Neural cell (in vitro differentiated cells): ENCODE measurements around the gene PLG. TPM values are rescaled to one million over a fixed set of nuclear protein-coding genes. Genes with fewer than 3 reads are reported as not detected.

Experiments used
- H2AFZ ChIP-seq: fragments of 200-600, 300-800 bp; sonication (generic), shearing (Covaris generic); 2 replicates; pipeline ENCODE4 v1.6.0; 2014; ENCODE audit warnings: low read depth, mild to moderate bottlenecking, antibody characterized with exemption, low read length, moderate library complexity
- H3F3A ChIP-seq: fragments of 200-600 bp; shearing (Covaris generic); 2 replicates; pipeline ENCODE4 v1.6.1; 2016; ENCODE audit warnings: mild to moderate bottlenecking, moderate library complexity, mixed read lengths, antibody characterized with exemption, low read length; ENCODE audit not compliant: insufficient read depth, poor library complexity, severe bottlenecking
- H3K27ac ChIP-seq: fragments of 200-600, 300-800 bp; sonication (generic), shearing (Covaris generic); 2 replicates; pipeline ENCODE4 v1.5.1; 2014; ENCODE audit warnings: mild to moderate bottlenecking, low read length, moderate library complexity
- H3K27me3 ChIP-seq: fragments of 300-800, 200-600 bp; sonication (generic), shearing (Covaris generic); 2 replicates; pipeline ENCODE4 v1.6.0; 2014; ENCODE audit warnings: mild to moderate bottlenecking, low read depth, low read length, moderate library complexity; ENCODE audit not compliant: insufficient read depth
- H3K36me3 ChIP-seq: fragments of 300-800, 200-600 bp; sonication (generic), shearing (Covaris generic); 2 replicates; pipeline ENCODE4 v1.5.1; 2014; ENCODE audit warnings: mild to moderate bottlenecking, antibody characterized with exemption, low read length, moderate library complexity; ENCODE audit not compliant: insufficient read depth
- H3K4me2 ChIP-seq: fragments of 300-800, 200-600 bp; sonication (generic), shearing (Covaris generic); 2 replicates; pipeline ENCODE4 v1.6.0; 2014; ENCODE audit warnings: mild to moderate bottlenecking, low read length
- H3K4me3 ChIP-seq: fragments of 300-800, 200-600 bp; sonication (generic), shearing (Covaris generic); 2 replicates; pipeline ENCODE4 v1.5.1; 2014; ENCODE audit warnings: mild to moderate bottlenecking, low read length, moderate library complexity
- H3K79me2 ChIP-seq: fragments of 200-600 bp; shearing (Covaris generic); replicated peaks from 2 replicates; pipeline ENCODE4 v1.6.0; 2014; ENCODE audit warnings: mild to moderate bottlenecking, low read length, moderate library complexity; ENCODE audit not compliant: insufficient read depth
- H3K9ac ChIP-seq: fragments of 300-800, 200-600 bp; sonication (generic), shearing (Covaris generic); 2 replicates; pipeline ENCODE4 v1.6.1; 2016; ENCODE audit warnings: mild to moderate bottlenecking, low read length, mixed read lengths
- H3K9me2 ChIP-seq: fragments of 200-600 bp; shearing (Covaris generic); 2 replicates; pipeline ENCODE4 v1.6.1; 2016; ENCODE audit warnings: mild to moderate bottlenecking, low read length, mixed read lengths; ENCODE audit not compliant: insufficient read depth
- H3K9me3 ChIP-seq: fragments of 200-600, 300-800 bp; sonication (generic), shearing (Covaris generic); 2 replicates; pipeline ENCODE4 v1.6.1; 2016; ENCODE audit warnings: mild to moderate bottlenecking, mixed run types, low read length, moderate library complexity, mixed read lengths
- H4K20me1 ChIP-seq: fragments of 200-600 bp; shearing (Covaris generic); 2 replicates; pipeline ENCODE4 v1.6.1; 2016; ENCODE audit warnings: mild to moderate bottlenecking, mixed run types; ENCODE audit not compliant: insufficient read depth
- CTCF ChIP-seq: fragments of 450-650 bp; IDR thresholded peaks from 2 replicates; pipeline ENCODE4 v1.5.1; 2014; ENCODE audit warnings: antibody characterized with exemption, mild to moderate bottlenecking, moderate library complexity; ENCODE audit not compliant: poor library complexity, severe bottlenecking
- EP300 ChIP-seq: fragments of 450-650 bp; conservative IDR thresholded peaks from 2 replicates; pipeline ENCODE4 v1.6.1; 2014; ENCODE audit warnings: antibody characterized with exemption, mild to moderate bottlenecking, moderate library complexity; ENCODE audit not compliant: poor library complexity, severe bottlenecking
- EZH2 ChIP-seq: fragments of 200-600, 300-800 bp; shearing (Covaris generic), sonication (generic); IDR thresholded peaks from 2 replicates; pipeline ENCODE4 v1.6.1; 2014; ENCODE audit warnings: antibody characterized with exemption, low read length, borderline replicate concordance, mild to moderate bottlenecking; ENCODE audit not compliant: insufficient read depth, poor library complexity, severe bottlenecking
- MXI1 ChIP-seq: fragments of 450-650 bp; conservative IDR thresholded peaks from 2 replicates; pipeline ENCODE4 v1.6.1; 2014; ENCODE audit warnings: antibody characterized with exemption, mild to moderate bottlenecking; ENCODE audit not compliant: poor library complexity, severe bottlenecking
- POLR2AphosphoS5 ChIP-seq: IDR thresholded peaks from 2 replicates; pipeline ENCODE4 v1.6.1; 2012
- RAD21 ChIP-seq: fragments of 450-650 bp; conservative IDR thresholded peaks from 2 replicates; pipeline ENCODE4 v1.6.1; 2014; ENCODE audit warnings: antibody characterized with exemption, mild to moderate bottlenecking, moderate library complexity
- SMC3 ChIP-seq: fragments of 450-650 bp; conservative IDR thresholded peaks from 2 replicates; pipeline ENCODE4 v1.6.1; 2014; ENCODE audit warnings: antibody characterized with exemption, mild to moderate bottlenecking, moderate library complexity; ENCODE audit not compliant: poor library complexity
- TAF1 ChIP-seq: IDR thresholded peaks from 2 replicates; pipeline ENCODE4 v1.6.1; 2012; ENCODE audit warnings: low read depth
- polyA plus RNA-seq: library from polyadenylated mRNA; depleted of rRNA; stranded (reverse); fragments of >200 nt; gene quantifications from 2 replicates; pipeline ENCODE4 v1.2.3, GENCODE V29; 2014
- TF ChIP-seq, protein P1 (sequence below): IDR thresholded peaks from 2 replicates; pipeline ENCODE4 v1.6.1; 2012; ENCODE audit warnings: borderline replicate concordance

The PLG gene
- polyA plus RNA-seq, 1 donor from 2014 or later: not detected

GRCh38 chr6:160714731-160715316, 12.8 kb downstream of the PLG start (continued):
- no peak for TF ChIP-seq RAD21
- TF ChIP-seq EP300: no peak

- TF ChIP-seq POLR2AphosphoS5 (no peak), CTCF (no peak), EZH2 (no peak), MXI1 (no peak), SMC3 (no peak), TAF1 (no peak)
- TF ChIP-seq, protein P1, sequence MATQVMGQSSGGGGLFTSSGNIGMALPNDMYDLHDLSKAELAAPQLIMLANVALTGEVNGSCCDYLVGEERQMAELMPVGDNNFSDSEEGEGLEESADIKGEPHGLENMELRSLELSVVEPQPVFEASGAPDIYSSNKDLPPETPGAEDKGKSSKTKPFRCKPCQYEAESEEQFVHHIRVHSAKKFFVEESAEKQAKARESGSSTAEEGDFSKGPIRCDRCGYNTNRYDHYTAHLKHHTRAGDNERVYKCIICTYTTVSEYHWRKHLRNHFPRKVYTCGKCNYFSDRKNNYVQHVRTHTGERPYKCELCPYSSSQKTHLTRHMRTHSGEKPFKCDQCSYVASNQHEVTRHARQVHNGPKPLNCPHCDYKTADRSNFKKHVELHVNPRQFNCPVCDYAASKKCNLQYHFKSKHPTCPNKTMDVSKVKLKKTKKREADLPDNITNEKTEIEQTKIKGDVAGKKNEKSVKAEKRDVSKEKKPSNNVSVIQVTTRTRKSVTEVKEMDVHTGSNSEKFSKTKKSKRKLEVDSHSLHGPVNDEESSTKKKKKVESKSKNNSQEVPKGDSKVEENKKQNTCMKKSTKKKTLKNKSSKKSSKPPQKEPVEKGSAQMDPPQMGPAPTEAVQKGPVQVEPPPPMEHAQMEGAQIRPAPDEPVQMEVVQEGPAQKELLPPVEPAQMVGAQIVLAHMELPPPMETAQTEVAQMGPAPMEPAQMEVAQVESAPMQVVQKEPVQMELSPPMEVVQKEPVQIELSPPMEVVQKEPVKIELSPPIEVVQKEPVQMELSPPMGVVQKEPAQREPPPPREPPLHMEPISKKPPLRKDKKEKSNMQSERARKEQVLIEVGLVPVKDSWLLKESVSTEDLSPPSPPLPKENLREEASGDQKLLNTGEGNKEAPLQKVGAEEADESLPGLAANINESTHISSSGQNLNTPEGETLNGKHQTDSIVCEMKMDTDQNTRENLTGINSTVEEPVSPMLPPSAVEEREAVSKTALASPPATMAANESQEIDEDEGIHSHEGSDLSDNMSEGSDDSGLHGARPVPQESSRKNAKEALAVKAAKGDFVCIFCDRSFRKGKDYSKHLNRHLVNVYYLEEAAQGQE: no peak
- Histone ChIP-seq H2AFZ (no peak overlapping the region), H3K27ac (no peak overlapping the region), H3K27me3 (no peaks in the 10 kb centered on the region), H3K79me2 (no peaks in the 10 kb centered on the region), H3K9me3 (no peaks in the 10 kb centered on the region), H3K4me2 (no peak overlapping the region), H3F3A (no peaks in the 10 kb centered on the region), H4K20me1 (no peaks in the 10 kb centered on the region), H3K36me3 (no peaks in the 10 kb centered on the region), H3K9ac (no peak overlapping the region), H3K4me3 (no peak overlapping the region), H3K9me2 (no peaks in the 10 kb centered on the region)
These were observed 28.9 kb downstream of the PLG start for GRCh38 chr6:160730911-160731310.

DNA sequence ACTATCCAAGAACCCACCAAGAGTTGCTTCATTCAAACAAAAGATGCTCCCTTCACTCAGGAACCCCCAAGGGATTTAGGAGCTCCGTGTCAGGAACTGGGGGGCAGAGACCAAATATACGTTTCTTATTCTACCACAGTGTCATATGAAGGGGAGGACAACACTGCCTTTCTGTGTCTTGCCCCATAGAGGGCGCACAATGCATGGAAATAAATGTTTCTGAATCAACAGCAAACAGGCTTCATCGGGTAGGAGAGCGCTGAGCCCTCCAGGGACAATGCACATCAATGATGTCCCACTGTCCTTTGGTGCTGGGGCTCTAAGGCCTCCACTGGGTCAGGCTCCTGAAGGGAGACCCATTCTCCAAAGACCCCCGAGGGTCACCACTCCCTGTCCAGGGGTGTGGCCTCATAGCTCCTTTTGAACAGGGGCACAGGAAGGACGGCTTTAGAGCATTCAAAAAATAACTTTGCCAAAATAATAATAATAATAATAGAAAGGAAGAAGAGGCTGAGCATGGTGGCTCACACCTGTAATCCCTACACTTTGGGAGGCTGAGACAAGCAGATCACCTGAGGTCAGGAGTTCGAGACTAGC, 31.1 kb downstream of the PLG start:
- Histone ChIP-seq H2AFZ (no peak overlapping the region), H3K9me2 (no peaks in the 10 kb centered on the region), H3K27me3 (no peaks in the 10 kb centered on the region), H3K79me2 (no peaks in the 10 kb centered on the region), H3K9me3 (no peaks in the 10 kb centered on the region), H3F3A (no peaks in the 10 kb centered on the region), H3K9ac (no peak overlapping the region), H3K4me3 (no peak overlapping the region), H3K4me2 (no peak overlapping the region), H3K27ac (no peak overlapping the region), H4K20me1 (no peaks in the 10 kb centered on the region), H3K36me3 (no peaks in the 10 kb centered on the region)
- TF ChIP-seq RAD21 (peak; percentile 83), MXI1 (no peak), SMC3 (peak; percentile 76), POLR2AphosphoS5 (no peak), TAF1 (no peak), CTCF (peak; percentile 84), EZH2 (no peak), EP300 (no peak)
- TF ChIP-seq, protein P1: no peak
